ENCODE measurements around the gene AKAP8.
"Not testable (repeated sequence)": the region's sequence is repeated elsewhere in the genome, so short reads cannot be mapped to it uniquely, and the experiment has no call there.

AKAP8 gene

GRCh38 chr19:15358918-15359317 lies 20.7 kb downstream of the AKAP8 start:
- H3K4me1 ChIP-seq (ENCODE audit: insufficient read depth, poor library complexity, severe bottlenecking), result no peaks in the 10 kb centered on the region
- TF ChIP-seq CTCF (IDR thresholded peaks at IDR 0.05; ENCODE audit: poor library complexity, severe bottlenecking), result no peak
- H3K4me3 ChIP-seq (ENCODE audit: severe bottlenecking), result no peak overlapping the region
- H3K27me3 ChIP-seq (ENCODE audit: insufficient read depth, poor library complexity, severe bottlenecking), result no peaks in the 10 kb centered on the region
- H3K27ac ChIP-seq (ENCODE audit: poor library complexity, severe bottlenecking), result no peak overlapping the region
- DNase-seq (ENCODE audit: low spot score) (no peak), ATAC-seq (ENCODE audit: low read depth) (no peak)
- no peaks in the 10 kb centered on the region for H3K9me3 ChIP-seq (ENCODE audit: severe bottlenecking)
- H3K36me3 ChIP-seq (ENCODE audit: low read depth), result peaks cover 73% of the 10 kb centered on the region

- TF ChIP-seq CTCF (IDR thresholded peaks at IDR 0.05; ENCODE audit: poor library complexity, severe bottlenecking), result no peak
- H3K36me3 ChIP-seq (ENCODE audit: low read depth), result peaks cover 77% of the 10 kb centered on the region
These were observed 21.7 kb downstream of the AKAP8 start for GRCh38 chr19:15357906-15358305.

GRCh38 chr19:15354566-15355296 lies 24.9 kb downstream of the AKAP8 start:
- peaks cover 58% of the 10 kb centered on the region for H3K36me3 ChIP-seq (ENCODE audit: low read depth)
- H3K27me3 ChIP-seq (ENCODE audit: insufficient read depth, poor library complexity, severe bottlenecking), result no peaks in the 10 kb centered on the region
- no peak overlapping the region for H3K27ac ChIP-seq (ENCODE audit: poor library complexity, severe bottlenecking)
- no peak for TF ChIP-seq CTCF (IDR thresholded peaks at IDR 0.05; ENCODE audit: poor library complexity, severe bottlenecking)
- DNase-seq (ENCODE audit: low spot score) (no peak), ATAC-seq (ENCODE audit: low read depth) (0 out of 3 replicates have a peak, but pooled peaks have one; percentile 12)
- H3K4me3 ChIP-seq (ENCODE audit: severe bottlenecking), result no peak overlapping the region
- no peaks in the 10 kb centered on the region for H3K4me1 ChIP-seq (ENCODE audit: insufficient read depth, poor library complexity, severe bottlenecking)
- H3K9me3 ChIP-seq (ENCODE audit: severe bottlenecking), result no peaks in the 10 kb centered on the region

More at GRCh38 chr19:15357906-15358305, 21.7 kb downstream of the AKAP8 start:
- DNase-seq (ENCODE audit: low spot score), result no peak
- Histone ChIP-seq H3K27ac (ENCODE audit: poor library complexity, severe bottlenecking) (no peak overlapping the region), H3K4me3 (ENCODE audit: severe bottlenecking) (no peak overlapping the region), H3K9me3 (ENCODE audit: severe bottlenecking) (no peaks in the 10 kb centered on the region), H3K27me3 (ENCODE audit: insufficient read depth, poor library complexity, severe bottlenecking) (no peaks in the 10 kb centered on the region), H3K4me1 (ENCODE audit: insufficient read depth, poor library complexity, severe bottlenecking) (no peaks in the 10 kb centered on the region)
- no peak for ATAC-seq (ENCODE audit: low read depth)

- no peaks in the 10 kb centered on the region for H3K9me3 ChIP-seq (ENCODE audit: severe bottlenecking)
- no peak for TF ChIP-seq CTCF (IDR thresholded peaks at IDR 0.05; ENCODE audit: poor library complexity, severe bottlenecking)
- H3K4me1 ChIP-seq (ENCODE audit: insufficient read depth, poor library complexity, severe bottlenecking), result no peaks in the 10 kb centered on the region
- H3K27me3 ChIP-seq (ENCODE audit: insufficient read depth, poor library complexity, severe bottlenecking), result no peaks in the 10 kb centered on the region
- no peak overlapping the region for H3K4me3 ChIP-seq (ENCODE audit: severe bottlenecking)
- peaks cover 50% of the 10 kb centered on the region for H3K36me3 ChIP-seq (ENCODE audit: low read depth)
- no peak for ATAC-seq (ENCODE audit: low read depth)
- DNase-seq (ENCODE audit: low spot score), result no peak
- no peak overlapping the region for H3K27ac ChIP-seq (ENCODE audit: poor library complexity, severe bottlenecking)
These were observed 25.7 kb downstream of the AKAP8 start for GRCh38 chr19:15353908-15354307.

- not testable (repeated sequence) for H3K27me3 ChIP-seq (ENCODE audit: insufficient read depth, poor library complexity, severe bottlenecking); H3K4me1 ChIP-seq (ENCODE audit: insufficient read depth, poor library complexity, severe bottlenecking); ATAC-seq (ENCODE audit: low read depth); DNase-seq (ENCODE audit: low spot score); H3K4me3 ChIP-seq (ENCODE audit: severe bottlenecking); H3K27ac ChIP-seq (ENCODE audit: poor library complexity, severe bottlenecking); H3K9me3 ChIP-seq (ENCODE audit: severe bottlenecking)
- H3K36me3 ChIP-seq (ENCODE audit: low read depth), result peaks cover 36% of the 10 kb centered on the region
These were observed 27.1 kb downstream of the AKAP8 start for GRCh38 chr19:15352535-15352934.

GRCh38 chr19:15341328-15341727 lies 38.3 kb downstream of the AKAP8 start:
- not testable (repeated sequence) for H3K9me3 ChIP-seq (ENCODE audit: severe bottlenecking); ATAC-seq (ENCODE audit: low read depth); H3K27ac ChIP-seq (ENCODE audit: poor library complexity, severe bottlenecking); H3K4me3 ChIP-seq (ENCODE audit: severe bottlenecking); H3K27me3 ChIP-seq (ENCODE audit: insufficient read depth, poor library complexity, severe bottlenecking); DNase-seq (ENCODE audit: low spot score); H3K4me1 ChIP-seq (ENCODE audit: insufficient read depth, poor library complexity, severe bottlenecking)
- peaks cover 46% of the 10 kb centered on the region for H3K36me3 ChIP-seq (ENCODE audit: low read depth)

Measured in RWPE2 (cell line).